Kidney (tissue), 14 donors: ENCODE data around the gene NFKBIZ. TPM values are rescaled to one million over a fixed set of nuclear protein-coding genes. Genes with fewer than 3 reads are reported as not detected.
"Not testable (repeated sequence)": the region's sequence is repeated elsewhere in the genome, so short reads cannot be mapped to it uniquely, and the experiment has no call there.

Source experiments
- DNase-seq, 5 donors: peaks; one replicate each; pipeline ENCODE4 v3.0.0-alpha.2; 2013 to 2020
- FAIRE-seq: peaks from 2 replicates; lab custom pipeline; 2012; peaks lifted over from hg19 to GRCh38; lab: Jason Lieb, UNC
- H3K27ac ChIP-seq, 2 donors: one replicate each; pipeline ENCODE4 v1.7.0; 2013; ENCODE audit warnings: low read depth in 2 of 2, low read length in 2 of 2, inconsistent platforms in 1 of 2
- H3K27me3 ChIP-seq: one replicate; pipeline ENCODE4 v1.7.1; 2013; ENCODE audit warnings: low read length, inconsistent platforms; ENCODE audit not compliant: control insufficient read depth, insufficient read depth
- H3K36me3 ChIP-seq, 3 donors: one replicate each; pipeline versions ENCODE4 v1.7.0 to v1.7.1; 2013; ENCODE audit warnings: low read length in 3 of 3, control low read depth in 1 of 3, inconsistent platforms in 1 of 3; ENCODE audit not compliant: insufficient read depth in 3 of 3, control insufficient read depth in 2 of 3
- H3K4me1 ChIP-seq, 3 donors: one replicate each; pipeline versions ENCODE4 v1.7.0 to v1.7.1; 2013; ENCODE audit warnings: low read length in 3 of 3, inconsistent platforms in 1 of 3, low read depth in 1 of 3; ENCODE audit not compliant: control insufficient read depth in 2 of 3, insufficient read depth in 2 of 3
- H3K4me3 ChIP-seq, 3 donors: one replicate each; pipeline versions ENCODE4 v1.7.0 to v1.8.1; 2013; ENCODE audit warnings: low read length in 3 of 3, control low read depth in 1 of 3, inconsistent platforms in 1 of 3
- H3K9ac ChIP-seq, 3 donors: one replicate each; pipeline versions ENCODE4 v1.7.0 to v1.7.1; 2013; ENCODE audit warnings: low read length in 3 of 3, control low read depth in 1 of 3, inconsistent platforms in 1 of 3
- H3K9me3 ChIP-seq, 3 donors: one replicate each; pipeline versions ENCODE4 v1.7.0 to v1.7.1; 2013; ENCODE audit warnings: low read length in 3 of 3, control low read depth in 1 of 3, inconsistent platforms in 1 of 3; ENCODE audit not compliant: control insufficient read depth in 2 of 3, insufficient read depth in 1 of 3
- CTCF ChIP-seq: IDR thresholded peaks from 3 replicates; pipeline ENCODE4 v1.5.1; 2012; ENCODE audit warnings: mild to moderate bottlenecking, moderate library complexity, borderline replicate concordance; ENCODE audit not compliant: insufficient read depth; ENCODE audit errors: extremely low read depth
- intact Hi-C: fragments of 100-400 bp; cut with DNase I; formaldehyde crosslinking; loops from one replicate; pipeline ENCODE4 v1.11.1; 2022
- polyA plus RNA-seq: library from polyadenylated mRNA; stranded (reverse); fragments of 350-450 nt; fragmentation: Illumina TruSeq; extraction: RNeasy Lipid Tissue Mini Kit (QIAGEN cat#74804); gene quantifications from one replicate; pipeline ENCODE4 v1.2.3, GENCODE V29; 2014; ENCODE audit warnings: low read depth, low replicate concordance; ENCODE audit not compliant: insufficient read depth
- total RNA-seq: library from RNA; stranded (reverse); fragmentation: NEBNext Ultra II Directional; extraction: Animal tissue kit (Norgen Biotek cat#: 25700); gene quantifications from one replicate; pipeline ENCODE4 v1.2.1, GENCODE V29; 2021
- donor health status: control.
- donor health status: control.
- donor health status: control.
- donor health status: control.
- donor health status: control.
- donor health status: DM: yes; HTN: yes; CAD: no.
- donor health status: Normal renal cell carcinoma (clear cell type).

NFKBIZ gene
- total and polyA plus RNA-seq, 2 donors from 2014 or later, result 6.7 to 196 TPM

- FAIRE-seq, result no peak
Observed at GRCh38 chr3:101862416-101863165, 13.3 kb downstream of the NFKBIZ start.

GRCh38 chr3:101864926-101865325 is 15.6 kb downstream of the NFKBIZ start:
- not testable (repeated sequence) for H3K9me3 ChIP-seq, FAIRE-seq, H3K27ac ChIP-seq

More at GRCh38 chr3:101862416-101863165, 13.3 kb downstream of the NFKBIZ start:
- DNase-seq, result no peak
- H3K4me1 ChIP-seq, result no peaks in the 10 kb centered on the region
- H3K27me3 ChIP-seq, result no peaks in the 10 kb centered on the region
- H3K9me3 ChIP-seq, result no peaks in the 10 kb centered on the region
- no peak overlapping the region for H3K4me3 ChIP-seq
- intact Hi-C loops, result no loop called here
- no peak overlapping the region for H3K27ac ChIP-seq
- H3K9ac ChIP-seq, result no peak overlapping the region
- peaks cover 3 to 26% (median 21%) of the 10 kb centered on the region in 3 donors for H3K36me3 ChIP-seq
- no peak for TF ChIP-seq CTCF

GRCh38 chr3:101865751-101866509 is 16.6 kb downstream of the NFKBIZ start:
- no peak overlapping the region for H3K9ac ChIP-seq
- FAIRE-seq (no peak), DNase-seq (no peak)
- intact Hi-C loops, result no loop called here
- H3K27ac ChIP-seq, result no peak overlapping the region
- no peaks in the 10 kb centered on the region for H3K27me3 ChIP-seq
- peaks cover 0 to 5% (median 0%) of the 10 kb centered on the region in 3 donors for H3K4me1 ChIP-seq
- no peak overlapping the region for H3K4me3 ChIP-seq
- H3K9me3 ChIP-seq, result no peaks in the 10 kb centered on the region
- no peak for TF ChIP-seq CTCF
- H3K36me3 ChIP-seq, result peaks cover 0 to 8% (median 6%) of the 10 kb centered on the region in 3 donors

More at GRCh38 chr3:101864926-101865325, 15.6 kb downstream of the NFKBIZ start:
- intact Hi-C loops, H3K27me3 ChIP-seq, H3K9ac ChIP-seq, DNase-seq, H3K4me3 ChIP-seq, H3K4me1 ChIP-seq: not testable (repeated sequence)
- H3K36me3 ChIP-seq, result peaks cover 1 to 12% (median 11%) of the 10 kb centered on the region in 3 donors

GRCh38 chr3:101867511-101867910 is 18.2 kb downstream of the NFKBIZ start:
- TF ChIP-seq CTCF, result no peak
- no peak for FAIRE-seq
- intact Hi-C loops, result no loop called here

More at GRCh38 chr3:101867511-101867910, 18.2 kb downstream of the NFKBIZ start:
- H3K27ac ChIP-seq, result no peak overlapping the region
- H3K36me3 ChIP-seq, result no peaks in the 10 kb centered on the region
- no peak overlapping the region for H3K4me3 ChIP-seq
- H3K9ac ChIP-seq, result no peak overlapping the region
- no peak for DNase-seq
- H3K9me3 ChIP-seq, result no peaks in the 10 kb centered on the region
- no peaks in the 10 kb centered on the region for H3K27me3 ChIP-seq
- H3K4me1 ChIP-seq, result peaks cover 0 to 5% (median 0%) of the 10 kb centered on the region in 3 donors
